Neutrophil (primary cell): ENCODE measurements around the gene SP7.

Experiments
- H3K27ac ChIP-seq: fragments of 200-600 bp; sonication (generic); 2 replicates; pipeline ENCODE4 v1.5.1; 2016; ENCODE audit warnings: mild to moderate bottlenecking, moderate library complexity
- H3K27me3 ChIP-seq: fragments of 200-600 bp; sonication (generic); 2 replicates; pipeline ENCODE4 v1.6.0; 2016; ENCODE audit warnings: mild to moderate bottlenecking
- H3K36me3 ChIP-seq: fragments of 200-600 bp; sonication (generic); 2 replicates; pipeline ENCODE4 v1.5.1; 2017
- H3K4me1 ChIP-seq, 2 experiments: fragments of 200-600 bp in 1 of 2; sonication (generic) in 1 of 2; 1 replicate in 1 of 2; 2 replicates in 1 of 2; pipeline versions ENCODE4 v1.5.1 to v1.6.1; 2013 to 2016; ENCODE audit warnings: low read depth in 1 of 2, low read length in 1 of 2, mild to moderate bottlenecking in 1 of 2, moderate library complexity in 1 of 2; ENCODE audit not compliant: control insufficient read depth in 1 of 2, insufficient read depth in 1 of 2
- H3K4me3 ChIP-seq, 2 experiments: fragments of 200-600 bp in 1 of 2; sonication (generic) in 1 of 2; 1 replicate in 1 of 2; 2 replicates in 1 of 2; pipeline ENCODE4 v1.5.1; 2013 to 2016; ENCODE audit warnings: low read depth in 1 of 2, low read length in 1 of 2, mild to moderate bottlenecking in 1 of 2, moderate library complexity in 1 of 2
- H3K9me3 ChIP-seq: fragments of 200-600 bp; sonication (generic); 2 replicates; pipeline ENCODE4 v1.5.1; 2016
- TF ChIP-seq, protein P1 (sequence below): fragments of 200-600 bp; sonication (generic); IDR thresholded peaks from 2 replicates; pipeline ENCODE4 v1.5.1; 2016; ENCODE audit warnings: antibody characterized with exemption

Gene SP7

DNA sequence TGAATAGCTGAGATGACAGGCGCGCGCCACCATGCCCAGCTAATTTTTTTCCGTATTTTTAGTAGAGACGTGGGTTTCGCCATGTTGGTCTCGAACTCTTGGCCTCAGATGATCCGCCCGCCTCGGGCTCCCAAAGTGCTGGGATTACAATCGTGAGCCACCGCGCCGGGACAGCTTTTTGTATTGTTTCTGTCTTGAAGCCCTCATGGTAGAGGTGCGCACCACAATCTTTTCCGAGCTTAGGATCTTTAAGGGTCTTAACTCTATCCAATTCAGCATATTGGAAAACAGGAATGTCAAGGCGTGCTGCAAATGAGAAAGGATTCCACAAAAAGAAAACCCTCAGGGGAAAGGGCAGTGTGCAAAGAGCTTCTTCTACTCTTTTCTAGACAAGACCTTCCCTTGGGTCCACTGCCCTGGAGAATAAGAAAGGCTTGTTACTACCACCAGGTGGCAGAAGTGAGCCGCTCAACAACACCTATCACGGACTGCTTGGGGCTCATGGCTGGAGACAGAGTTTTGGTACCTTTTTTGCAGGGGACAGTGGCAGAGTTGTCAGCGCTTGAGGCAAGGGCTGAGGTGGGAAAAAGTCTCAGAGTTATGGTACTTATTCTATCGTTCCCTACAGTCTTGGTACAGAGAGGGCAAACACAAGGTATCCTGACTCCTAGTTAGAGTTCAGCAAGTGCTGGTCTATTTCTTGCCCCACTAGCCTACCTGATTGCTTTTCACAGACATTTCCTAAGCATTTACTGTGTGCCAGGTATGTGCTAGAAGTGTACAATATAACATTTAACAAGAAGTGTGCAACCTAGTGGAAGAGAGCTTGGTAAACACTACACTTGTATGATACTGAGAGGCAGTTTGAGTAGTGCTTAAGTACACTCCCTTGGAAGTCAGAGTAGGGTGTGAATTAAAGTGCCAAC lies 16.4 kb upstream of the SP7 start:
- no peaks in the 10 kb centered on the region for H3K27me3 ChIP-seq
- peak overlapping the region; percentile 56 for H3K27ac ChIP-seq
- H3K4me1 ChIP-seq: peaks cover 5 to 7% of the 10 kb centered on the region in 2 experiments
- H3K9me3 ChIP-seq: no peaks in the 10 kb centered on the region
- TF ChIP-seq, protein P1, sequence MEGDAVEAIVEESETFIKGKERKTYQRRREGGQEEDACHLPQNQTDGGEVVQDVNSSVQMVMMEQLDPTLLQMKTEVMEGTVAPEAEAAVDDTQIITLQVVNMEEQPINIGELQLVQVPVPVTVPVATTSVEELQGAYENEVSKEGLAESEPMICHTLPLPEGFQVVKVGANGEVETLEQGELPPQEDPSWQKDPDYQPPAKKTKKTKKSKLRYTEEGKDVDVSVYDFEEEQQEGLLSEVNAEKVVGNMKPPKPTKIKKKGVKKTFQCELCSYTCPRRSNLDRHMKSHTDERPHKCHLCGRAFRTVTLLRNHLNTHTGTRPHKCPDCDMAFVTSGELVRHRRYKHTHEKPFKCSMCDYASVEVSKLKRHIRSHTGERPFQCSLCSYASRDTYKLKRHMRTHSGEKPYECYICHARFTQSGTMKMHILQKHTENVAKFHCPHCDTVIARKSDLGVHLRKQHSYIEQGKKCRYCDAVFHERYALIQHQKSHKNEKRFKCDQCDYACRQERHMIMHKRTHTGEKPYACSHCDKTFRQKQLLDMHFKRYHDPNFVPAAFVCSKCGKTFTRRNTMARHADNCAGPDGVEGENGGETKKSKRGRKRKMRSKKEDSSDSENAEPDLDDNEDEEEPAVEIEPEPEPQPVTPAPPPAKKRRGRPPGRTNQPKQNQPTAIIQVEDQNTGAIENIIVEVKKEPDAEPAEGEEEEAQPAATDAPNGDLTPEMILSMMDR: peak; percentile 85
- H3K4me3 ChIP-seq: no peak overlapping the region
- H3K36me3 ChIP-seq: no peaks in the 10 kb centered on the region

DNA sequence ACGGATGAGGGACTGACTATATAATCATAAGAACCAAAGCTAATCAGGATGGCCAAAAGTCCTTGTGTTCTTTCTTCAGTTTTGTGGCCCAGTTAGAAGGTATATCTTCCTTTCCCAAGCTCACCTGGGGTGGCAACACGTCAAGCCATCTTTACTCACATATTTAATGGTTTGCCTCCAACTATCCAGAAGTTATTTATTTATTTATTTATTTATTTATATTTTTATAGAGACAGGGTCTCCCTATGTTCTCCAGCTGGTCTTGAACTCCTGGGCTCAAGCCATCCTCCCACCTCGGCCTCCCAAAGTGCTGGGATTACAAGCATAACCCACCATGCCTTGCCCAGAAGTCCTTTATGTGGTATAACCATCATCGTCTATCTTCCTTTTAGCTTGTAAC lies 11.8 kb upstream of the SP7 start:
- Histone ChIP-seq H3K27ac (no peak overlapping the region), H3K27me3 (peaks cover 35% of the 10 kb centered on the region), H3K36me3 (no peaks in the 10 kb centered on the region), H3K9me3 (no peaks in the 10 kb centered on the region), H3K4me3 (no peak overlapping the region), H3K4me1 (peaks cover 11 to 16% of the 10 kb centered on the region in 2 experiments)
- TF ChIP-seq, protein P1: no peak

DNA sequence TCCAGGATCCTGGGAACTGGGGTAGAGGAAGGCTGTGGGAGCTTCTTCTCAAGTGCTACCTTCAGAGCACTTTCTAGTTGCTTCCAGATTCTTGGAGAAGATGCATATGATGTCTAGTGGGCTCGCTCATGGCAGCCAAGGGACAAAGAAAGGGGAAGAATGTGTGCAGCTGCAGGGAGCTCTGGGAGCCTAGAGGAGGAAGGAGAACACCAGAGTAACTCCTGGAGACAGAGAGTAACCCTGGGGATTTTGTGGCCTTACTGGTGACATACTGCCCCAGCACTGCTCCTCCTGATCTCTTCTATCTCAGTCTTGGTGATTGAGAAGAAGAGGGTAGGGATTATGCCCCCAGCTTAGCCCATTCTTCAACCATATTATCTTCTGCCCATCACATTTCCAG lies 10.3 kb upstream of the SP7 start:
- Histone ChIP-seq H3K27ac (no peak overlapping the region), H3K27me3 (peaks cover 36% of the 10 kb centered on the region), H3K4me3 (no peak overlapping the region), H3K36me3 (no peaks in the 10 kb centered on the region), H3K9me3 (no peaks in the 10 kb centered on the region), H3K4me1 (peaks cover 9 to 10% of the 10 kb centered on the region in 2 experiments)
- TF ChIP-seq, protein P1: no peak

DNA sequence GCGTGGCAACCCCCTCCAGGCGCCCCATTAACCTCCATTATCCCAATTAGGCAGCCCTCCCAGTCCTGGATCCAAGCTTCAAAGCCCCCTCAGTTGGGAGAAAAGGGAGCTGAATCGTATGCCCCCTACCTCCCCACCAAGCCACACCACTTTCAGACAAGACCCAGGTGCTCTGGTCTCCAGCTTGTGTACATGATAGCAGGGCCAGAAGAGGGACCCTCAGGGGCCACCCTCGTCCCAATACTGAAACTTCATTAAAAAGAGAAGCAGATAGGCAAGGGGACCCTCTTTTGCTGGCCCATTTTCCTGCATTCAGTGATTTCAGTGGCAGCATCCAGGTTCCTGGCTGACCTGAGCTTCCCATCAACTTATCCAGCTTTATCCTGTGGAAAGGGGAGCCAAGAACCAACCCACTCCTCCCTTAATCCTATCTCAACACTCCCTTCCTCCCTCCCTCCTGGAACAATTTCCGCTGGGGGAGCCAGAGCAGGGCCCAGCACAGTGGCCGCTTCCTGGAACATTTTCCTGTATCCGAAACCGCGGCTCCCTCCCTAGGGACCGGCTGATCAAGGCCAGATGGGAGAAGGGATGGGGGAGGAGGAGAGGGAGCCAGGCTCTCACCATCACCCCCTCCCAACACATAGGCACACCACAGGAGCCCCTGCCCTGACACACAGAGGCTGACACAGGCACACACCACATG lies 9.5 kb upstream of the SP7 start:
- Histone ChIP-seq H3K9me3 (no peaks in the 10 kb centered on the region), H3K4me3 (peak overlapping the region; percentile 69), H3K27me3 (peaks cover 45% of the 10 kb centered on the region), H3K4me1 (peaks cover 9 to 10% of the 10 kb centered on the region in 2 experiments), H3K27ac (no peak overlapping the region), H3K36me3 (no peaks in the 10 kb centered on the region)
- TF ChIP-seq, protein P1: no peak

DNA sequence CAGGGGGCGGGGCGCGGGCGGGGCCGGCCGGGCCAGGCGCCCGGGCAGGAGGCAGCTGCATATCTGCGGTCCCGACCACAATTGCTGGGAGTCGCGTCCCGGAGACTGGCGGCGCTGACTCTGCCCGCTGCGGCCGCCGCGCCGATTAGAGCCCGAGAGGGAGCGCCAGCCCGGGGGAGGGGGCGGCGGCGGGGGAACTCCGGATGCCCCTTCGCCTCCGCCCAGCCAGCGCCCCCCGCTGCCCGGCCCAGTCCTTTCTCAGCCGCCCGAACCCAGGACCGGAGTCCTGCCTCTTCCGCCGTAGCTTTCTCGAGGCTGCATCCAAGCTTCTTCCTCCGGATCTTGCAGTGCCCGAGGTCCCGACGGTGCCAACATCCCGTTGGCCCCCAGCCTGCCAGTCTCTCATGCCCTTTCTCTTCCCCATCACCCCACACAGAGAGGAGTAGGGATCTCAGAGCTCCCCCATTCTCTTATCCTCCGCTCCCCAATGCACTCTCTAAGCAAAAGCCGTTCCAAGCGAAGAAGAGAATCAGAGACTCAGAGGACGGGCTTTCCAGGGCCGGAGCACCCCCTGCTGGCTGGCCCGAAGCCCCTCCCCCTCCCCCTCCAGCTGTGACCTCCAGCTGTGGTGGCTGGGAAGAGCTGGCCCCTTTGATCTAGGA lies 8.8 kb upstream of the SP7 start:
- H3K4me1 ChIP-seq: peaks cover 9 to 10% of the 10 kb centered on the region in 2 experiments
- H3K27me3 ChIP-seq: peaks cover 52% of the 10 kb centered on the region
- peak overlapping the region; percentile 25 for H3K27ac ChIP-seq
- H3K36me3 ChIP-seq: no peaks in the 10 kb centered on the region
- no peaks in the 10 kb centered on the region for H3K9me3 ChIP-seq
- TF ChIP-seq, protein P1: peak; percentile 62
- H3K4me3 ChIP-seq: peak overlapping the region; percentile 69
